Thoracic aorta (tissue), 2 donors: ENCODE data around the gene PFKFB4. TPM values are rescaled to one million over a fixed set of nuclear protein-coding genes. Genes with fewer than 3 reads are reported as not detected.

Experiments used
- ATAC-seq: fragments of 150-250 bp; one replicate; pipeline ENCODE4 v1.8.0; 2017; ENCODE audit warnings: low read depth; ENCODE audit not compliant: insufficient number of reproducible peaks, low FRiP score
- DNase-seq: peaks from one replicate; pipeline ENCODE4 v3.0.0-alpha.2; 2020; ENCODE audit warnings: low spot score
- H3K27ac ChIP-seq, 2 donors: fragments of 200-600 bp; sonication (generic); 1 replicate in 1 of 2; 2 replicates in 1 of 2; pipeline ENCODE4 v1.5.1; 2016; ENCODE audit warnings: mild to moderate bottlenecking in 2 of 2, moderate library complexity in 2 of 2
- H3K27me3 ChIP-seq: fragments of 200-600 bp; sonication (generic); replicated peaks from 2 replicates; pipeline ENCODE4 v1.6.0; 2016; ENCODE audit warnings: mild to moderate bottlenecking; ENCODE audit not compliant: insufficient read depth
- H3K36me3 ChIP-seq: fragments of 200-600 bp; sonication (generic); one replicate; pipeline ENCODE4 v1.5.1; 2016
- H3K4me1 ChIP-seq, 2 donors: fragments of 200-600 bp; sonication (generic); 1 replicate in 1 of 2; 2 replicates in 1 of 2; pipeline versions ENCODE4 v1.5.1 to v1.6.0; 2016; ENCODE audit warnings: low read depth in 2 of 2, mild to moderate bottlenecking in 1 of 2; ENCODE audit not compliant: control insufficient read depth in 1 of 2
- H3K4me3 ChIP-seq: fragments of 200-600 bp; sonication (generic); 2 replicates; pipeline ENCODE4 v1.5.1; 2016; ENCODE audit warnings: mild to moderate bottlenecking
- H3K9me3 ChIP-seq: fragments of 200-600 bp; sonication (generic); 2 replicates; pipeline ENCODE4 v1.5.1; 2016
- total RNA-seq, 2 donors: library from RNA; depleted of rRNA; stranded (reverse); fragments of >200 nt; gene quantifications; one replicate each; pipeline versions ENCODE4 v1.1.0 to v1.2.3, GENCODE V29; 2016
- TF ChIP-seq, protein P1 (sequence below): fragments of 200-600 bp; sonication (generic); IDR thresholded peaks from one replicate; pipeline ENCODE4 v1.5.1; 2019; ENCODE audit warnings: antibody characterized with exemption

The PFKFB4 gene
- total RNA-seq, 2 donors from 2014 or later, result 3.7 to 8.5 TPM

DNA sequence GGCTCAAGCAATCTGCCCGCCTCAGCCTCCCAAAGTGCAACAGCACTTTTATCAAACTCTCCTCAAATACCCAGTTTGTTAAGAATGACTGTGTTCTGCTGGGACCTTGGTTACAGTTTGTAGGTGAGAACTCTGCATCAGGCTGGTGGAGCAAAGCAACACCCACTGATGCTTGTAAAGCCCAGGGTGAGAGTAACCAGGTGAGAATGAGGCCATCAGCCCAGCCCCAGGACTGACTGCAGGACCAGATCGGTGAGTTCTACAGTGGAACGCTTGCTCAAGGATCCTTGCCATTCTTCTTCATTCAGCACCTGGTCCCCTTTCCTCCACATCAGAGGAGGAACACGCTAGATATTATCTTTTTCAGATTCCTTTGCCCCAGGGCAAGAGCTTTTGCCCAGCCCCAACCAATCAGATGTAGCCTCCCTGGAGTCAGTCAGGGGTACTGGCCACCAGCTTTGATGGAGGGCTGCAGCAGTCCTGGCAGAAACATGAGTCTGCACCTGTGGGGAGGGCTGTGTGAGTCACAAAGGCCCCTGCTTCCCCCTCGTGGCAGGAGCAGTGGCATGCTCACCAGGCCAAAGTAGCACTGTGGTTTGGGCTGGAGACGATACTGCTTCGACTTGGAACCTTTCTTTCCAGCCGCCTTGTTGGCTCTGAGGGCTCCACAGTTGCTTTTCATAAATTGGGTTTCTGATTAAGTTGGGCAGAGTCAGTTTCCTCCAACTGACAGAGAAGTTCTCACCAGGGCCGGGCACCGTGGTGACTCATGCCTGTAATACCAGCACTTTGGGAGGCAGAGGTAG lies 49.1 kb downstream of the PFKFB4 start:
- no peaks in the 10 kb centered on the region for H3K9me3 ChIP-seq
- H3K27ac ChIP-seq, result peak overlapping the region; percentile 32 to 70
- TF ChIP-seq, protein P1, sequence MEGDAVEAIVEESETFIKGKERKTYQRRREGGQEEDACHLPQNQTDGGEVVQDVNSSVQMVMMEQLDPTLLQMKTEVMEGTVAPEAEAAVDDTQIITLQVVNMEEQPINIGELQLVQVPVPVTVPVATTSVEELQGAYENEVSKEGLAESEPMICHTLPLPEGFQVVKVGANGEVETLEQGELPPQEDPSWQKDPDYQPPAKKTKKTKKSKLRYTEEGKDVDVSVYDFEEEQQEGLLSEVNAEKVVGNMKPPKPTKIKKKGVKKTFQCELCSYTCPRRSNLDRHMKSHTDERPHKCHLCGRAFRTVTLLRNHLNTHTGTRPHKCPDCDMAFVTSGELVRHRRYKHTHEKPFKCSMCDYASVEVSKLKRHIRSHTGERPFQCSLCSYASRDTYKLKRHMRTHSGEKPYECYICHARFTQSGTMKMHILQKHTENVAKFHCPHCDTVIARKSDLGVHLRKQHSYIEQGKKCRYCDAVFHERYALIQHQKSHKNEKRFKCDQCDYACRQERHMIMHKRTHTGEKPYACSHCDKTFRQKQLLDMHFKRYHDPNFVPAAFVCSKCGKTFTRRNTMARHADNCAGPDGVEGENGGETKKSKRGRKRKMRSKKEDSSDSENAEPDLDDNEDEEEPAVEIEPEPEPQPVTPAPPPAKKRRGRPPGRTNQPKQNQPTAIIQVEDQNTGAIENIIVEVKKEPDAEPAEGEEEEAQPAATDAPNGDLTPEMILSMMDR, result peak; percentile 45
- ATAC-seq, result no peak
- no peak for DNase-seq
- H3K36me3 ChIP-seq, result no peaks in the 10 kb centered on the region
- H3K4me3 ChIP-seq, result no peak overlapping the region
- H3K27me3 ChIP-seq, result no peaks in the 10 kb centered on the region
- H3K4me1 ChIP-seq, result peaks cover 12 to 37% of the 10 kb centered on the region in 2 donors

DNA sequence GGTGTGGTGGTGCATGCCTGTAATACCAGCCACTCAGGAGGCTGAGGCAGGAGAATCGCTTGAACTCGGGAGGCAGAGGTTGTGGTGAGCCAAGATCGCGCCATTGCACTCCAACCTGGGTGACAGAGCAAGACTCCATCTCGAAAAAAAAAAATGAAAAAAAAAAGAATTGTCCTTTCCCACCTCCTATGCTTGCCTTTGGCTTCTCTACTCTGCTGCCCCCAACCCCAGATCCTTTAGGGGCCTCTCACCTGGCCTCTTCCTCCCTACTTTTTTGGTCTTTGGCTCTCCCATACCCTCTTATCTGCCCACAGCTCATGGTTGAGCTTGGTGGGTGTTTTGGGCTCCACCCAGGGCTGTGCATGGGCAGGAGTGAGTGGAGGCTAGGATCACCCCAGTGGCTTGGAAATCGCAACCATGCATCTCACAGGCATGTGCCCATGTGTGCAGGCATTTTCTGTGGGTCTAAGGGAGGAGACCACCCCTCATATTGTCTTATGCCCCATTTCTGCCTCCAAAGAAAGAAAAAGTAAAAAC lies 50.6 kb downstream of the PFKFB4 start:
- Histone ChIP-seq H3K4me1 (peaks cover 12 to 51% of the 10 kb centered on the region in 2 donors), H3K9me3 (no peaks in the 10 kb centered on the region), H3K27ac (peak overlapping the region in 1 of 2 donors; percentile 17), H3K27me3 (no peaks in the 10 kb centered on the region), H3K4me3 (no peak overlapping the region), H3K36me3 (no peaks in the 10 kb centered on the region)
- no peak for DNase-seq
- ATAC-seq, result no peak
- TF ChIP-seq, protein P1, result no peak

DNA sequence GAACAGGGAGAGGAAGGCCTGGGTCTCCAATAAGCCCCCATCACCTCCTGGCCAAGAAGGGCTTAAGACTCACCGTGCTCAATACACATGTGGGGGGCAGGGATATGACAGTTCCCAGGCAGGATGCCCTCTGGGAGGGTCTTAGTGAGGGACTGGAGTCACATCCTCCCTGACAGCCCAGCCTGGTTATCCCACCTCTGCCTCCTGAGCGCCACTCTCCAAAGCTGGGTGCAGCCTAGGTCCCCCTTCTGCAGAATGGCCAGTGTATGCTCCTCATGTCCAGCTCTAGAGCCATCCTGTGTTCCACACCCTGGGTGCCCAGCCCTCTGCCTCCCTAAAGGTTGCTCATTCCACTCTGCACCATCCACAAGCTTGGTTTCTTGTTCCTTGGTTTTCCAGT lies 51.5 kb downstream of the PFKFB4 start:
- Histone ChIP-seq H3K9me3 (no peaks in the 10 kb centered on the region), H3K36me3 (no peaks in the 10 kb centered on the region), H3K27me3 (no peaks in the 10 kb centered on the region), H3K4me1 (peaks cover 12 to 53% of the 10 kb centered on the region in 2 donors), H3K4me3 (peak overlapping the region; percentile 75), H3K27ac (peak overlapping the region; percentile 91 to 98)
- TF ChIP-seq, protein P1, result no peak
- DNase-seq (no peak), ATAC-seq (no peak)

DNA sequence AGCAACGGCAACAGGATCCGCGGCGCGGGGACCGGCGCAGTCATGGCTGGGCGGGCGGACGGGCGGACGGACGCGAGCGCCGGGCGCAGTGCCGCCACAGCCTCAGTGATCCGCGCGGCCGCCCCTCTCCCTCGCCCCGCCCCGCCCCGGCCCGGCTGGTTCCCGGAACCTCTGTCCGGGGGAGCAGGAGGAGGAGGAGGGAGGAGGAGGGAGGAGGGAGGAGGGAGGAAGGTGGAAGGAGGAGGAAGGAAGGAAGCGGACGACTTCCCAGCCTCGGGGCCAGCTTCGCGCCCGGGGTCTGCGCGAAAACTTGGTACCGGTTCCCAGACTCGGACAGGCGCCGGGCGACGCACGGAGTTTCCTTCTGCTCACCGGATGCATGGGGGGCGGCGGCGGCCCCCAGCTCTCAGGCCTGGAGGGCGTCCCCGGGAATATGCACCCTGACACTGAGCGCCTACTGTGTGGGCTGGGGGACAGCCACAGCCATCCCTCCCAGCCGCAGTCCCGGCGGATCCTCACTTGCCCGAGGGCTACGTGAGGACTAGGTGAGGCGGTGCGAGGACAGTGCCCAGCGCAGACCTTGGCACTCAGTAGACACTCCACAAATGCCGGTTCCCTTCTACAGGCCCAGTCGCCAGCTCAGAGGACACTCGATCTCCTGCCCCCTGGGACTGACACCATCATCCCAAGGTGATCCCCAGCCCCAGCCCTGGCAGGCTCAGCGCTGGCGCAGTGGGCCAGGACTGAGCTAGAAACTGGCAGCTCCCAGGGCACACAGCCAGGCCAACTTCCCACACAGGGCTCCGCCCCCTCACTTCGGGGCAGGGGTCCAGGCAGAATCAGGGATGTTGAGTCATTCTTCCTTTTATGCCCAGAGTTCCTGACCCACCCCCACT lies 52.3 kb downstream of the PFKFB4 start, which contains the start of gene SHISA5:
Gene SHISA5 (minus strand): TSS at position 124 of the 896 bp plus-strand sequence. CDS start 80 bp downstream, at position 44.
- peak; percentile 66 for ATAC-seq

More for the DNA sequence above, 52.3 kb downstream of the PFKFB4 start, which contains the start of gene SHISA5:
- peak within 1 kb of the TSS; percentile 75 for H3K4me3 ChIP-seq
- H3K36me3 ChIP-seq, result no peaks in the 10 kb centered on the region
- H3K4me1 ChIP-seq, result peaks cover 12 to 53% of the 10 kb centered on the region in 2 donors
- TF ChIP-seq, protein P1, result no peak
- DNase-seq, result peak; percentile 88
- H3K27ac ChIP-seq, result peak within 1 kb of the TSS; percentile 91 to 98
- no peaks in the 10 kb centered on the region for H3K27me3 ChIP-seq
- no peaks in the 10 kb centered on the region for H3K9me3 ChIP-seq
